A549 (cell line): ENCODE results near the gene KCNK16. TPM values are rescaled to one million over a fixed set of nuclear protein-coding genes. Genes with fewer than 3 reads are reported as not detected.
A peak's percentile ranks its signal among the peaks of the same experiment; 100 is the strongest.

Experiments
- ATAC-seq, 2 experiments: fragments of 200-7000 bp in 1 of 2; fragments of >200 bp in 1 of 2; cut with Nextera tagmentation in 1 of 2; cut with Tn5 transposase in 1 of 2; 3 replicates each; pipeline versions ENCODE4 v1.8.0 to v1.9.1; 2018 to 2020; ENCODE audit warnings: mild to moderate bottlenecking in 1 of 2, moderate library complexity in 1 of 2
- CTCF ChIA-PET: fragments of 300-600 bp; sonication (Branson Sonifier 250); formaldehyde crosslinking; extraction: SDS; loops from one replicate; lab custom pipeline; 2021; ENCODE audit warnings: antibody characterized with exemption, inconsistent platforms; lab: Yijun Ruan, JAX
- POLR2A ChIA-PET: fragments of 350-600 bp; formaldehyde crosslinking; extraction: SDS; loops from one replicate; lab custom pipeline; 2021; ENCODE audit warnings: antibody characterized with exemption, inconsistent platforms; lab: Yijun Ruan, JAX
- DNase-seq, 2 experiments: peaks; one replicate each; pipeline versions ENCODE4 v3.0.0 to v3.0.0-alpha.2; 2011 to 2016; ENCODE audit warnings: low read depth in 1 of 2, low spot score in 1 of 2
- FAIRE-seq: peaks from 2 replicates; lab custom pipeline; 2011; peaks lifted over from hg19 to GRCh38; lab: Jason Lieb, UNC
- H3K27ac ChIP-seq, 2 experiments: fragments of >200 bp; sonication (Bioruptor Twin); formaldehyde crosslinking; 3 replicates each; pipeline ENCODE4 v1.5.1; 2016 to 2017
- H3K4me1 ChIP-seq: fragments of >200 bp; sonication (Bioruptor Twin); formaldehyde crosslinking; 3 replicates; pipeline ENCODE4 v1.6.1; 2016
- H3K4me2 ChIP-seq: fragments of >200 bp; sonication (Bioruptor Twin); formaldehyde crosslinking; 3 replicates; pipeline ENCODE4 v1.6.1; 2016
- H3K4me3 ChIP-seq: fragments of >200 bp; sonication (Bioruptor Twin); formaldehyde crosslinking; 3 replicates; pipeline ENCODE4 v1.5.1; 2016
- H3K9me3 ChIP-seq: fragments of >200 bp; sonication (Bioruptor Twin); formaldehyde crosslinking; 3 replicates; pipeline ENCODE4 v1.6.1; 2016
- ATOH8 ChIP-seq: fragments of 250-450 bp; sonication (Bioruptor Pico); IDR thresholded peaks from 2 replicates; pipeline ENCODE4 v1.5.0; 2020; ENCODE audit warnings: low read depth, mild to moderate bottlenecking, moderate library complexity
- CBX8 ChIP-seq: fragments of 200-600 bp; sonication (generic); IDR thresholded peaks from 2 replicates; pipeline ENCODE4 v1.6.1; 2016
- CHD4 ChIP-seq: fragments of 200-600 bp; sonication (generic); IDR thresholded peaks from 2 replicates; pipeline ENCODE4 v1.6.1; 2016; ENCODE audit warnings: antibody characterized with exemption, mild to moderate bottlenecking, borderline replicate concordance
- CTCF ChIP-seq: fragments of >200 bp; sonication (Bioruptor Twin); formaldehyde crosslinking; IDR thresholded peaks from 3 replicates; pipeline ENCODE4 v1.5.1; 2016
- FOSL2 ChIP-seq, 2 experiments: fragments of 450-650 bp in 1 of 2; fragments of >200 bp in 1 of 2; sonication (Bioruptor Twin) in 1 of 2; formaldehyde crosslinking; IDR thresholded peaks; 2 replicates each; pipeline versions ENCODE4 v1.5.0 to v1.6.1; 2016 to 2020; ENCODE audit warnings: mild to moderate bottlenecking in 1 of 2, moderate library complexity in 1 of 2
- HDAC2 ChIP-seq: fragments of 200-600 bp; sonication (generic); IDR thresholded peaks from 2 replicates; pipeline ENCODE4 v1.6.1; 2016
- HOXA7 ChIP-seq: fragments of 250-450 bp; sonication (Bioruptor Pico); IDR thresholded peaks from 2 replicates; pipeline ENCODE4 v1.5.0; 2020; ENCODE audit warnings: mild to moderate bottlenecking, moderate library complexity
- MYC ChIP-seq: IDR thresholded peaks from 2 replicates; pipeline ENCODE4 v1.6.1; 2012; ENCODE audit warnings: mild to moderate bottlenecking, inconsistent platforms, low read length, improper control_type of control experiment, borderline replicate concordance
- NPAS2 ChIP-seq: fragments of 250-450 bp; sonication (Bioruptor Pico); IDR thresholded peaks from 2 replicates; pipeline ENCODE4 v1.8.0; 2022; ENCODE audit warnings: mild to moderate bottlenecking, moderate library complexity, borderline replicate concordance
- PBX3 ChIP-seq: IDR thresholded peaks from 2 replicates; pipeline ENCODE4 v1.6.1; 2012
- RAD21 ChIP-seq, 2 experiments: fragments of >200 bp in 1 of 2; sonication (Bioruptor Twin) in 1 of 2; formaldehyde crosslinking in 1 of 2; IDR thresholded peaks in 1 of 2; conservative IDR thresholded peaks in 1 of 2; 2 replicates in 1 of 2; 3 replicates in 1 of 2; pipeline ENCODE4 v1.6.1; 2012 to 2018; ENCODE audit warnings: inconsistent platforms in 1 of 2
- REST ChIP-seq: fragments of 200-600 bp; sonication (generic); IDR thresholded peaks from 2 replicates; pipeline ENCODE4 v1.6.1; 2016; ENCODE audit warnings: antibody characterized with exemption, mild to moderate bottlenecking, moderate library complexity
- TP53 ChIP-seq: fragments of 250-450 bp; sonication (Bioruptor Pico); IDR thresholded peaks from 2 replicates; pipeline ENCODE4 v1.5.0; 2021; ENCODE audit warnings: mild to moderate bottlenecking, moderate library complexity
- WGBS: methylation state at CpG from one replicate; pipeline ENCODE4 v1.1.6; 2017; ENCODE audit errors: missing lambda C conversion rate; 5-methylcytosine and 5-hydroxymethylcytosine counted together
- polyA plus RNA-seq, 4 experiments: library from polyadenylated mRNA; depleted of rRNA in 3 of 4; stranded (reverse); fragments of >200 nt; fragmentation: RNase III in 1 of 4; extraction: RNeasy Plus Mini Kit Qiagen cat#74134 plus additional on column Dnase treatment in 1 of 4; gene quantifications; 2 replicates in 3 of 4; 3 replicates in 1 of 4; pipeline ENCODE4 v1.2.3, GENCODE V29; 2011 to 2017

Gene KCNK16
- polyA plus RNA-seq, 2 of the 4 experiments (the other 2 are of a cell fraction): not detected

GRCh38 chr6:39280247-39280731 is 42.2 kb downstream of the KCNK16 start:
- no peaks in the 10 kb centered on the region for H3K9me3 ChIP-seq
- POLR2A ChIA-PET: no interaction called here
- WGBS: 20% methylated on average over 7 of the region's 8 CpGs
- DNase-seq (peak; percentile 21 to 44), FAIRE-seq (no peak), ATAC-seq (peak; percentile 79 to 82)
- peak overlapping the region; percentile 48; the same call in 2 of the 3 replicates for H3K4me2 ChIP-seq
- peak overlapping the region; percentile 11 to 75; a peak in 5 of 6 replicates for H3K27ac ChIP-seq
- no peak overlapping the region for H3K4me3 ChIP-seq
- TF ChIP-seq FOSL2 (IDR thresholded peaks at IDR 0.05) (no peak), FOSL2 (CRISPR knock-in tag; IDR thresholded peaks at IDR 0.05) (peak; percentile 33), PBX3 (no peak)
- H3K4me1 ChIP-seq: peaks cover 9% of the 10 kb centered on the region
- CTCF ChIA-PET: interaction anchor here (1.6 kb wide), 1 partner anchor 22 kb away, joined by 4 read pairs; no protein-coding TSS in a partner anchor

- Histone ChIP-seq H3K4me2 (no peak overlapping the region), H3K4me3 (no peak overlapping the region), H3K9me3 (no peaks in the 10 kb centered on the region)
- no peak for FAIRE-seq
- TF ChIP-seq ATOH8 (CRISPR knock-in tag): no peak
- no peak for TF ChIP-seq RAD21 (conservative IDR thresholded peaks at IDR 0.05 in 1 of 2, IDR thresholded peaks at IDR 0.05 in 1 of 2)
- no peak for TF ChIP-seq HDAC2
- no peak for TF ChIP-seq REST
- no peak for TF ChIP-seq TP53 (CRISPR knock-in tag)
- TF ChIP-seq FOSL2 (IDR thresholded peaks at IDR 0.05): no peak
- TF ChIP-seq FOSL2 (CRISPR knock-in tag; IDR thresholded peaks at IDR 0.05): no peak
- no peak for TF ChIP-seq NPAS2 (CRISPR knock-in tag)
- TF ChIP-seq CBX8: no peak
- TF ChIP-seq HOXA7 (CRISPR knock-in tag): no peak
- TF ChIP-seq CTCF: no peak
- TF ChIP-seq CHD4: no peak
- TF ChIP-seq MYC: no peak
- TF ChIP-seq, all 56 proteins: peak for 0
- ATAC-seq: no peak
- ChIA-PET CTCF (interaction anchor here (1.6 kb wide), 1 partner anchor 23 kb away, joined by 4 read pairs; no protein-coding TSS in a partner anchor), POLR2A (no interaction called here)
- H3K4me1 ChIP-seq: peaks cover 9% of the 10 kb centered on the region
- WGBS: 84% methylated on average over 3 of the region's 6 CpGs
- DNase-seq: no peak
- H3K27ac ChIP-seq: no peak overlapping the region; a peak in 1 of 6 replicates
Measured at GRCh38 chr6:39279539-39279938, 43.0 kb downstream of the KCNK16 start.
